Measurements from ENCODE around the gene DLK2. TPM values are rescaled to one million over a fixed set of nuclear protein-coding genes. Genes with fewer than 3 reads are reported as not detected.

The DLK2 gene
- total RNA-seq, 1 experiment from 2014 or later = 1.6 TPM

DNA sequence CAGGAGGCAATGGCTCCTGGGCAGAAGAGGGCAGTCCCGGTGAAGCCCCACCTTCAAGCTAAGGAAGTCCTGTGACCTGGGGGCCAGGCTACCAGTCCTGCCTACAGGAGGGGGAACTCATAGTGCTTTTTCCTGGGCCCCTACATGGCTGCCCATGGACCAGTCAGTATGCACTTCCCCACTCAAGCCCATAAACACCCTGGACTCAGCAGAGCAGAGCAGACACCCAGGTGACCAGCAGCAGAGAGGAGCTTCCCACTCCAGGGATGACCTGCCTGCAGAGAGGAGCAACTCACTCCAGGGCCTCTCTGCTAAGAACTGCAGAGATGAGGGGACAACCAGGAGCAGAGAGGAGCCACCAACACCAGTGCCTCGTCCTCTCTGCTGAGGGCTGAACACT lies 42.3 kb downstream of the DLK2 start:
- ChIA-PET CTCF (no interaction called here), RAD21 (ENCODE audit: low non-redundant PET in 1 of 2, low total read pairs in 2 of 2, uncharacterized antibody in 2 of 2, unreplicated experiment in 2 of 2) (no interaction called here), POLR2A (no interaction called here)
- Histone ChIP-seq H3K27me3 (ENCODE audit: insufficient read depth, low read length) (no peaks in the 10 kb centered on the region), H3K4me1 (ENCODE audit: control insufficient read depth in 1 of 2, insufficient read depth in 2 of 2, low read length in 2 of 2) (no peaks in the 10 kb centered on the region), H3K27ac (ENCODE audit: low read depth, low read length) (no peak overlapping the region), H3K9me3 (ENCODE audit: control insufficient read depth in 1 of 2, insufficient read depth in 1 of 2, low read depth in 1 of 2, low read length in 2 of 2) (no peaks in the 10 kb centered on the region), H3K36me3 (ENCODE audit: control insufficient read depth in 1 of 2, insufficient read depth in 2 of 2, low read length in 2 of 2) (no peaks in the 10 kb centered on the region), H3K79me2 (ENCODE audit: insufficient read depth, low read length) (no peaks in the 10 kb centered on the region), H2AFZ (ENCODE audit: low read depth, low read length, poor library complexity, severe bottlenecking) (no peak overlapping the region), H3K9ac (ENCODE audit: low read length) (no peak overlapping the region), H3K4me2 (ENCODE audit: low read length) (no peak overlapping the region), H4K20me1 (ENCODE audit: insufficient read depth) (no peaks in the 10 kb centered on the region), H3K4me3 (replicated peaks in 1 of 2; ENCODE audit: low read depth in 1 of 2, low read length in 2 of 2) (no peak overlapping the region), H3K9me2 (ENCODE audit: insufficient read depth) (no peaks in the 10 kb centered on the region)
- ATAC-seq = no peak
- intact Hi-C loops (cut with micrococcal nuclease) = no loop called here
- BruUV-seq (replicated peaks) = no TSS peak
- DNase-seq (ENCODE audit: low read depth, low spot score) = no peak
- TF ChIP-seq, protein P1, sequence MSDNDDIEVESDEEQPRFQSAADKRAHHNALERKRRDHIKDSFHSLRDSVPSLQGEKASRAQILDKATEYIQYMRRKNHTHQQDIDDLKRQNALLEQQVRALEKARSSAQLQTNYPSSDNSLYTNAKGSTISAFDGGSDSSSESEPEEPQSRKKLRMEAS (IDR thresholded peaks at IDR 0.05) = no peak
- TF ChIP-seq ELF1 (IDR thresholded peaks at IDR 0.05; ENCODE audit: borderline replicate concordance, low read depth) (no peak), RAD21 (IDR thresholded peaks at IDR 0.05; ENCODE audit: low read depth) (no peak), SP1 (IDR thresholded peaks at IDR 0.05; ENCODE audit: low read depth) (no peak), EZH2phosphoT487 (IDR thresholded peaks at IDR 0.05; ENCODE audit: borderline replicate concordance) (no peak), YY1 (IDR thresholded peaks at IDR 0.05; ENCODE audit: extremely low read depth, insufficient replicate concordance, low read depth, low read length) (no peak), POLR2AphosphoS5 (IDR thresholded peaks at IDR 0.05; ENCODE audit: low read depth, low read length) (no peak), EGR1 (IDR thresholded peaks at IDR 0.05; ENCODE audit: low read depth) (no peak), EZH2 (IDR thresholded peaks at IDR 0.05) (no peak), SIN3A (IDR thresholded peaks at IDR 0.05; ENCODE audit: low read depth) (no peak), CBX3 (IDR thresholded peaks at IDR 0.05; ENCODE audit: low read depth) (no peak)
- TF ChIP-seq, protein P2, sequence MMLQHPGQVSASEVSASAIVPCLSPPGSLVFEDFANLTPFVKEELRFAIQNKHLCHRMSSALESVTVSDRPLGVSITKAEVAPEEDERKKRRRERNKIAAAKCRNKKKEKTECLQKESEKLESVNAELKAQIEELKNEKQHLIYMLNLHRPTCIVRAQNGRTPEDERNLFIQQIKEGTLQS (IDR thresholded peaks at IDR 0.05) = no peak
- TF ChIP-seq, protein P3, sequence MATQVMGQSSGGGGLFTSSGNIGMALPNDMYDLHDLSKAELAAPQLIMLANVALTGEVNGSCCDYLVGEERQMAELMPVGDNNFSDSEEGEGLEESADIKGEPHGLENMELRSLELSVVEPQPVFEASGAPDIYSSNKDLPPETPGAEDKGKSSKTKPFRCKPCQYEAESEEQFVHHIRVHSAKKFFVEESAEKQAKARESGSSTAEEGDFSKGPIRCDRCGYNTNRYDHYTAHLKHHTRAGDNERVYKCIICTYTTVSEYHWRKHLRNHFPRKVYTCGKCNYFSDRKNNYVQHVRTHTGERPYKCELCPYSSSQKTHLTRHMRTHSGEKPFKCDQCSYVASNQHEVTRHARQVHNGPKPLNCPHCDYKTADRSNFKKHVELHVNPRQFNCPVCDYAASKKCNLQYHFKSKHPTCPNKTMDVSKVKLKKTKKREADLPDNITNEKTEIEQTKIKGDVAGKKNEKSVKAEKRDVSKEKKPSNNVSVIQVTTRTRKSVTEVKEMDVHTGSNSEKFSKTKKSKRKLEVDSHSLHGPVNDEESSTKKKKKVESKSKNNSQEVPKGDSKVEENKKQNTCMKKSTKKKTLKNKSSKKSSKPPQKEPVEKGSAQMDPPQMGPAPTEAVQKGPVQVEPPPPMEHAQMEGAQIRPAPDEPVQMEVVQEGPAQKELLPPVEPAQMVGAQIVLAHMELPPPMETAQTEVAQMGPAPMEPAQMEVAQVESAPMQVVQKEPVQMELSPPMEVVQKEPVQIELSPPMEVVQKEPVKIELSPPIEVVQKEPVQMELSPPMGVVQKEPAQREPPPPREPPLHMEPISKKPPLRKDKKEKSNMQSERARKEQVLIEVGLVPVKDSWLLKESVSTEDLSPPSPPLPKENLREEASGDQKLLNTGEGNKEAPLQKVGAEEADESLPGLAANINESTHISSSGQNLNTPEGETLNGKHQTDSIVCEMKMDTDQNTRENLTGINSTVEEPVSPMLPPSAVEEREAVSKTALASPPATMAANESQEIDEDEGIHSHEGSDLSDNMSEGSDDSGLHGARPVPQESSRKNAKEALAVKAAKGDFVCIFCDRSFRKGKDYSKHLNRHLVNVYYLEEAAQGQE (IDR thresholded peaks at IDR 0.05; ENCODE audit: low read depth) = no peak
- TF ChIP-seq, protein P4, sequence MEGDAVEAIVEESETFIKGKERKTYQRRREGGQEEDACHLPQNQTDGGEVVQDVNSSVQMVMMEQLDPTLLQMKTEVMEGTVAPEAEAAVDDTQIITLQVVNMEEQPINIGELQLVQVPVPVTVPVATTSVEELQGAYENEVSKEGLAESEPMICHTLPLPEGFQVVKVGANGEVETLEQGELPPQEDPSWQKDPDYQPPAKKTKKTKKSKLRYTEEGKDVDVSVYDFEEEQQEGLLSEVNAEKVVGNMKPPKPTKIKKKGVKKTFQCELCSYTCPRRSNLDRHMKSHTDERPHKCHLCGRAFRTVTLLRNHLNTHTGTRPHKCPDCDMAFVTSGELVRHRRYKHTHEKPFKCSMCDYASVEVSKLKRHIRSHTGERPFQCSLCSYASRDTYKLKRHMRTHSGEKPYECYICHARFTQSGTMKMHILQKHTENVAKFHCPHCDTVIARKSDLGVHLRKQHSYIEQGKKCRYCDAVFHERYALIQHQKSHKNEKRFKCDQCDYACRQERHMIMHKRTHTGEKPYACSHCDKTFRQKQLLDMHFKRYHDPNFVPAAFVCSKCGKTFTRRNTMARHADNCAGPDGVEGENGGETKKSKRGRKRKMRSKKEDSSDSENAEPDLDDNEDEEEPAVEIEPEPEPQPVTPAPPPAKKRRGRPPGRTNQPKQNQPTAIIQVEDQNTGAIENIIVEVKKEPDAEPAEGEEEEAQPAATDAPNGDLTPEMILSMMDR (IDR thresholded peaks at IDR 0.05 in 2 of 3, conservative IDR thresholded peaks at IDR 0.05 in 1 of 3; ENCODE audit: borderline replicate concordance in 1 of 3, insufficient read depth in 1 of 3, low read depth in 2 of 3, low read length in 2 of 3) = no peak
- TF ChIP-seq, protein P5, sequence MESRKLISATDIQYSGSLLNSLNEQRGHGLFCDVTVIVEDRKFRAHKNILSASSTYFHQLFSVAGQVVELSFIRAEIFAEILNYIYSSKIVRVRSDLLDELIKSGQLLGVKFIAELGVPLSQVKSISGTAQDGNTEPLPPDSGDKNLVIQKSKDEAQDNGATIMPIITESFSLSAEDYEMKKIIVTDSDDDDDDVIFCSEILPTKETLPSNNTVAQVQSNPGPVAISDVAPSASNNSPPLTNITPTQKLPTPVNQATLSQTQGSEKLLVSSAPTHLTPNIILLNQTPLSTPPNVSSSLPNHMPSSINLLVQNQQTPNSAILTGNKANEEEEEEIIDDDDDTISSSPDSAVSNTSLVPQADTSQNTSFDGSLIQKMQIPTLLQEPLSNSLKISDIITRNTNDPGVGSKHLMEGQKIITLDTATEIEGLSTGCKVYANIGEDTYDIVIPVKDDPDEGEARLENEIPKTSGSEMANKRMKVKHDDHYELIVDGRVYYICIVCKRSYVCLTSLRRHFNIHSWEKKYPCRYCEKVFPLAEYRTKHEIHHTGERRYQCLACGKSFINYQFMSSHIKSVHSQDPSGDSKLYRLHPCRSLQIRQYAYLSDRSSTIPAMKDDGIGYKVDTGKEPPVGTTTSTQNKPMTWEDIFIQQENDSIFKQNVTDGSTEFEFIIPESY (IDR thresholded peaks at IDR 0.05; ENCODE audit: extremely low read depth, insufficient replicate concordance, low read length) = no peak

Measured in HCT116 (cell line).